ENCODE data around the gene PFAS.
"Not testable (repeated sequence)": the region's sequence is repeated elsewhere in the genome, so short reads cannot be mapped to it uniquely, and the experiment has no call there.

Gene PFAS, protein sequence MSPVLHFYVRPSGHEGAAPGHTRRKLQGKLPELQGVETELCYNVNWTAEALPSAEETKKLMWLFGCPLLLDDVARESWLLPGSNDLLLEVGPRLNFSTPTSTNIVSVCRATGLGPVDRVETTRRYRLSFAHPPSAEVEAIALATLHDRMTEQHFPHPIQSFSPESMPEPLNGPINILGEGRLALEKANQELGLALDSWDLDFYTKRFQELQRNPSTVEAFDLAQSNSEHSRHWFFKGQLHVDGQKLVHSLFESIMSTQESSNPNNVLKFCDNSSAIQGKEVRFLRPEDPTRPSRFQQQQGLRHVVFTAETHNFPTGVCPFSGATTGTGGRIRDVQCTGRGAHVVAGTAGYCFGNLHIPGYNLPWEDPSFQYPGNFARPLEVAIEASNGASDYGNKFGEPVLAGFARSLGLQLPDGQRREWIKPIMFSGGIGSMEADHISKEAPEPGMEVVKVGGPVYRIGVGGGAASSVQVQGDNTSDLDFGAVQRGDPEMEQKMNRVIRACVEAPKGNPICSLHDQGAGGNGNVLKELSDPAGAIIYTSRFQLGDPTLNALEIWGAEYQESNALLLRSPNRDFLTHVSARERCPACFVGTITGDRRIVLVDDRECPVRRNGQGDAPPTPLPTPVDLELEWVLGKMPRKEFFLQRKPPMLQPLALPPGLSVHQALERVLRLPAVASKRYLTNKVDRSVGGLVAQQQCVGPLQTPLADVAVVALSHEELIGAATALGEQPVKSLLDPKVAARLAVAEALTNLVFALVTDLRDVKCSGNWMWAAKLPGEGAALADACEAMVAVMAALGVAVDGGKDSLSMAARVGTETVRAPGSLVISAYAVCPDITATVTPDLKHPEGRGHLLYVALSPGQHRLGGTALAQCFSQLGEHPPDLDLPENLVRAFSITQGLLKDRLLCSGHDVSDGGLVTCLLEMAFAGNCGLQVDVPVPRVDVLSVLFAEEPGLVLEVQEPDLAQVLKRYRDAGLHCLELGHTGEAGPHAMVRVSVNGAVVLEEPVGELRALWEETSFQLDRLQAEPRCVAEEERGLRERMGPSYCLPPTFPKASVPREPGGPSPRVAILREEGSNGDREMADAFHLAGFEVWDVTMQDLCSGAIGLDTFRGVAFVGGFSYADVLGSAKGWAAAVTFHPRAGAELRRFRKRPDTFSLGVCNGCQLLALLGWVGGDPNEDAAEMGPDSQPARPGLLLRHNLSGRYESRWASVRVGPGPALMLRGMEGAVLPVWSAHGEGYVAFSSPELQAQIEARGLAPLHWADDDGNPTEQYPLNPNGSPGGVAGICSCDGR (N-terminal part only)

DNA sequence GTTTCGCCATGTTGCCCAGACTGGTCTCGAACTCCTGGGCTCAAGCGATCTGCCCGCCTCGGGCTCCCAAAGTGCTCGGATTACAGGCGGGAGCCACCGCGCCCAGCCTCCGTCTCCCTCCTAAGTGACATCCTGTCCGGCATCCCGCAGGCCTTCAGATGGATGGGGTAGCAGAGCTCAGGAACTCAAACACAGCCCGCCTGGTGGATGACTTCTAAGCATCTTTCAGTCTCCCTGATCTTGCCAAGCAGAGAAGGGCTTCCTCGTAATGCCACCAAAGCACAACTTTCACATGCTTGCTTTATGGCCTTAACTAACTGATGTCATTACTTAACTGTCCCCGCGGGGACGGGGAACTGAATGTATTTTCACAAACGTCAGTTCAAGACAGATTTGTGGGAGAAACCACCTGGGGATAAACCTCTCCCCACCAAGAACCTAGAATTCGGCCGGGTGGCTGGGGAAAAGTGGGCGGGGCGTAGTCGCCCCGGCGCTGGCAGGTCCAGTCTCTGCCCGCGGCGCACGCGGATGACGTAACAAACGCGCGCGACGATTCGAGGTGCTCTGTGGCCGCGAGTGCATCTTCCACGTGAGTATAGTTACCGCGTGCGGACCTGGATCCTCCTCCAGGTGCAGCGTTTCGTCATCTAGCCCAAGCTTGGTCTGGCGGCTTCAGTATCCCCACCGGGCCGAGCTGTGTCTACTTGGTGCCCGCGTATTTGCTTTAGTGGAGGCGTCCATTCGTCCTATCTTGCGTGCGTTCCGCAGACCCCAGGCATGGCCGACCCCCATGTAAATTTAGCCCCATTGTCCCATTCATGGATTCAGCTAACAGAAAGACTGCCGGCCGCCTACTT is at the start of gene PFAS:
Gene PFAS (plus strand): TSS at position 539 of the 857 bp plus-strand sequence. CDS start 4,649 bp downstream, outside the sequence.
- DNase-seq = peak; percentile 99
- ATAC-seq = peak; percentile 67

DNA sequence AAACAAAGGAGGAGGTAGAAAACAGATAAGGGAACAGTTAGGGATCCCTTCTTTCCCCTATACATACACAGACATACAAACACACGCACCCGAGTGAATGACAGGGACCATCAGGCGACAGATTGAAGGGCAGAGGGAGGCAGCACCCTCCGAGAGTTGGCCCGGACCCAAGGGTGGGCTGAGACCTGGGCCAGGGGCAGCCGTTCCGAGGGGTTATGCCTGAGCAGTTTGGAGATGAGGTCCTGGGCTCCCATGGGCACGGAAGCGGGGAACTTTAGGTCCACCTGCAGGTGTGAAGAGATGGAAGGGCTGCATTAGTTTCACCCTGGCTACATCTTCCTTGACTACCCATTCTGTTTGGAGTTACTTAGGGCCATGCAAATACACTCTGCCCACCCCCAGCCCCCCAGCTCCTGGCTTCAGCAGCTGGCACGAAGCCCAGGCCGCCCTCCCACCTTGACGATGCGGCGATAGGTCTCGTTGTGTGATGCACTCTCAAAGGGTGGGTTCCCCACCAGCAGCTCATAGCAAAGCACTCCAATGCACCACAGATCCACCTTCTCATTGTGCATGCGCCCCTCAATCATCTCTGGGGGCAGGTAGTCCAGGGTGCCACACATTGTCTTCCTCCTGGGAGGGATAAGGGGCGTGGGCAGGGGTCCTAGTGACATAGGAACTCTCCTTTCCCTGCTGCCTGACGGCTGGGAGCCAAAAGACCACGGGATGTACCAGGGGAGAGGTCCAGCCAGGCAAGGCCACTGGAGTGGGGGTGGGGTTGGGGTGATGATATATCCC is 44.1 kb upstream of the PFAS start:
- no peak for DNase-seq
- no peak for ATAC-seq

DNA sequence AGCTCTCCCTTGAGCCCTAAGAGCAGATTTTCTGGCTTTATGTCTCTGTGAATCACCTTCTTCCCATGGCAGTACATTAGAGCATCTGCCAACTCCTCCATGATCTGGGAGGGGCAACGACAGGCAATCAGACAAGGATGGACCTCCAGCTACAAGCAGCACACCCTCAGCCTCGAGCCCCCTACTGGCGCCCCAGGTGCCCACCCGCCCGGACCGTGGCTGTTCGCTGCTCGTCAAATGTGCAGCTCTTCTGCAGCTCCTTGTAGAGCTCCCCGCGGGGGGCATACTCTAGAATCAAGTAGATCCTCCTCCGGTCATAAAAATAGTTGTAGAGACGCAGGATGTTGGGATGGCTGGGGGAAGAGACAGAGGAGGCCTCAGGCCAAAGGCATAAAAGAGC is 42.6 kb upstream of the PFAS start:
- DNase-seq = no peak
- no peak for ATAC-seq

DNA sequence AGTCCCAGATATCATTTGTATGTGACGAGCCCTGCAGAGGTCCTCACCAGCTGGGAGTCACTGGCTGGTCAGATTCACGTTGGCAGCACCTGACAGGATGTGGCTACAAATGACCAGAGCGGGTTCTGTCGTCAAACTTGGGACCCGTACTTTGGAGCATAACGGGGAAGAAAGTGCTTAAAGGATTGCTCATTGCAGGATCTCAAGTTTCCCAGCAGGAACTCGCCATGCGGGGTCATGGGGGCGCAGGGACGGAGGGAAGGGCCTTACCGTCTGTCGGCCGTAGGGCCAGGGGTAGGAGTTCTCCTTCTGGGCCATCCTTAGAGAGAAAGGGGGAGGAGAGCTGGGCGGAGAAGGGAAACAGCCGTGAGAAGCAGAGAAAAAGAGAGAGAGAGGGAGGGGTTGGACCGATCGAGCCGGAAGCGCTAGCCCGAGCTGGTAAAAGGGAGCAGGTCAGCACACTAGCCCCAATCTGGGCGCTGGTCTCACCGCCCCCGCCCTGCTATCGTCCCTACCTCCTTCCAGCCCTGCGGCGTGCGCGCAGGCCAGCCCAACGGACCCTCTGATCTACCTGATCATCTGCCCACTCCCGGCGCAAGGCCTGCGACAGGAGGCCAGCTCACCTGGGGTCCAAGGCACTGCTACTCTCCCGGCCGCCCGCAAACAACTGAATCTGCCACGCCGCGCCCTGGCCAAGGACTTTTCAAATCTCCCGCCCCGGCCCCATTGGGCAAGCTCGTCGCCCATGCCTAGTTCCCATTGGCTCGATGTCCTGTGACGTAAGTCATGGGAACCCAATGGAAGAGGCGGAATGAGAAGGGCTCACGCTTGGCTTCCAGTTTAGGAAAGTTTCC is 39.0 kb upstream of the PFAS start, which contains the start of gene AURKB:
Gene AURKB (minus strand): TSS at position 669 of the 854 bp plus-strand sequence. CDS start 351 bp downstream, at position 318.
- DNase-seq = peak; percentile 94
- ATAC-seq = peak; percentile 97

DNA sequence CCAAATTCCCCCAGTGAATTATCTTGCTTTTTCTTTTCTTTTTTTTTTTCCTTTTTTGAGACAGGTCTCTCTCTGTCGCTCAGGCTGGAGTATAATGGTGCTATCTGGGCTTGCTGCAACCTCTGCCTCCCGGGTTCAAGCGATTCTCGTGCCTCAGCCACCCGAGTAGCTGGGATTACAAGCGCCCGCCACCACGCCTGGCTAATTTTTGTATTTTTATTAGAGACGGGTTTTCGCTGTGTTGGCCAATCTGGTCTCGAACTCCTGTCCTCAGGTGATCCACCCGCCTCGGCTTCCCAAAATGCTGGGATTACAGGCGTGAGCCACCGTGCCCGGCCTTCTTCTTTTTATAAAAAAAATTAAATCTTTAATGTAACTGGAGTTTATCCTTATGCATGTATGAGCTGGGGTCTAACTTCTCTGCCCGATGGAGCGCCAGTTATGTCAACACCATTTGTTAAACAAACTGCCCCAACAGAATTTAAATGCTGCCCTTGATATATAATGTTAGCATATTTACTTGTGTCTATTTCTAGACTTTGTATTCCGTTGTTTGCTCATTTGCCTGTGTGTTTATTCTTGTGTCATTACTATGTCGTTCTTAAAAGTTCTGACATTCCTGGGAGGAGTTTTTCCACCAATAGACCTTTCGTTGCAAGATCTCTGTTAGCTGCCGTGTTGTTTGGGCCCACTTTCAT is 38.2 kb upstream of the PFAS start:
- DNase-seq = peak; percentile 49
- ATAC-seq = peak; percentile 16

DNA sequence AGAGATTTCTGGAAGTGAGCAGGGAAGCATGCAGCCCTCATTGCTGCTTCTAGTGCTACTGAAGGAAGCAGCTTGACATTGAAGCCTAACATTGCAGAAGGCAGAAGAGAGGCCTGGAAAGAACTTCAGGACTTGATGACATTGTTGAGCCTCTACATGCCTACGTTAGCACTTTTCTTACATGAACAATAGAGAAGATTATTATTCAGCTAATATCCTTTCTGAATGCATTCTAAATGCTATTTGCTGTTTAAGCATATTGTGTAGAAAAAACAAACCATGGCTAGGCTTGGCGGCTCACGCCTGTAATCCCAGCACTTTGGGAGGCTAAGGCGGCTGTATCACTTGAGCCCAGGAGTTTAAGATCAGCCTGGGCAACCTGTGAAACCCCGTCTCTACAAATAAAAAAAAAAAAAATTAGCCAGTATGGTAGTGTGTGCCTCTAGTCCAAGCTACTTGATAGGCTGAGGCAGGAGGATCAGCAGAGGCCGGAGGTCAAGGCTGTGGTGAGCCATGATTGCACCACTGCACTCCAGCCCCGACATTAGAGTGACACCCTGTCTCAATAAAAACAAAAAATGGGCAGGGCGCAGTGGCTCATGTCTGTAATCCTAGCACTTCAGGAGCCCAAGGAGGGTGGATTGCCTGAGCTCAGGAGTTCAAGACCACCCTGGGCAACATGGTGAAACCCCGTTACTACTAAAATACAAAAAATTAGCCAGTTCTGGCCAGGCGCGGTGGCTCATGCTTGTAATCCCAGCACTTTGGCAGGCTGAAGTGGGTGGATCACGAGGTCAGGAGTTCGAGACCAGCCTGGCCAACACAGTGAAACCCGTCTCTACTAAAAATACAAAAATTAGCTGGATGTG is 36.5 kb upstream of the PFAS start:
- DNase-seq (no peak), ATAC-seq (no peak)

DNA sequence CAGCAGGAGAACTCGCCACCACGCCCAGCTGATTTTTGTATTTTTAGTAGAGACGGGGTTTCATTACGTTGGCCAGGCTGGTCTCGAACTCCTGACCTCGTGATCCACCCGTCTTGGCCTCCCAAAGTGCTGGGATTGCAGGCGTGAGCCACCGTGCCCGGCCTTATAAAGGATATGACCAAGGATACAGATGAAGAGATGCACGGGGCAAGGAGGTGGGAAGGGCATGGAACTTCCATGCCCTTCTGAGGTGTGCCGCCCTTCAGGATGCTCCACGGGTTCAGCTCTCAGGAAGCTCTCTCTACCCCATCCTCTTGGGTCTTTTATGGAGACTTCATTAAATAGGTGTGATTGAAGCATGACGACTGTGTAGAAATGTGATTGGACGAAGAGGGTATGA is 35.1 kb upstream of the PFAS start:
- ATAC-seq = not testable (repeated sequence)

DNA sequence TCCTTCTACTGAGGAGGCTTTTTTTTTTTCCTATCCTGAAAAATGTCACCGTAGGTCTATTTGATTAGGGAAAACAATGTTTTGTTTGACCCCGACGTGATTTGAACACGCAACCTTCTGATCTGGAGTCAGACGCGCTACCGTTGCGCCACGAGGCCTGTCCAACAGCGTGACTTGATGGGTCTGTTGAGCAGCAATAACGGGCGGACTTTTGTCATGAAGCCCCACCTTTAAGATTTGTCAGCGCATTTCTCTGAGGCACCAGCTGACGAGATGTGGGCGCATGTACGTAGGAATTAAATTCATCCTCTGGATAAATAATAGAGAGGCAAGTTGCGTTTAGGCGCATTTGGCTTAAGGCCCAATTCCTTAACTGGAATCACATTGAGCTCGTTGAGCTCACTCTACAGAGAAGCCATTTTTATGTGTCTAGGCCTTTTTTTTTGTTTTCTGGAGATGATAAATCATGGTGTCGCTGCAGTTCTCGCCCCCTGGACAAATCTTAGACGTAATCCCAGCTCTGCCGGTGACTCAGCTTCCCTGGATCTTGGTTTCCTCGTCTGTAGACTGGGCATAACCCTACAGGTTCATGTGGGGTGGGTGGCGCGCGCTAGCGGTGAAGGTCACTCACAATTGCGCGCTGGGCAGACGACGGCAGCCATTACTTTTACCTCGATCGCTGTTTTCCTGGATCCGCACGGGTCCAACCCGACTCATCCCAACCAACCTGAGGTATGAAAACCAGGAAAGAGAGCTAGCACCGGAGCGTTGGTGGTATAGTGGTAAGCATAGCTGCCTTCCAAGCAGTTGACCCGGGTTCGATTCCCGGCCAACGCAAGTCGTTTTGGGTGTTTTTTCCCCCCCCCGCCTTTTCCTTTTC is 28.1 kb upstream of the PFAS start:
- DNase-seq (peak; percentile 91), ATAC-seq (peak; percentile 28)

More for the DNA sequence above, 35.1 kb upstream of the PFAS start:
- DNase-seq = not testable (repeated sequence)

DNA sequence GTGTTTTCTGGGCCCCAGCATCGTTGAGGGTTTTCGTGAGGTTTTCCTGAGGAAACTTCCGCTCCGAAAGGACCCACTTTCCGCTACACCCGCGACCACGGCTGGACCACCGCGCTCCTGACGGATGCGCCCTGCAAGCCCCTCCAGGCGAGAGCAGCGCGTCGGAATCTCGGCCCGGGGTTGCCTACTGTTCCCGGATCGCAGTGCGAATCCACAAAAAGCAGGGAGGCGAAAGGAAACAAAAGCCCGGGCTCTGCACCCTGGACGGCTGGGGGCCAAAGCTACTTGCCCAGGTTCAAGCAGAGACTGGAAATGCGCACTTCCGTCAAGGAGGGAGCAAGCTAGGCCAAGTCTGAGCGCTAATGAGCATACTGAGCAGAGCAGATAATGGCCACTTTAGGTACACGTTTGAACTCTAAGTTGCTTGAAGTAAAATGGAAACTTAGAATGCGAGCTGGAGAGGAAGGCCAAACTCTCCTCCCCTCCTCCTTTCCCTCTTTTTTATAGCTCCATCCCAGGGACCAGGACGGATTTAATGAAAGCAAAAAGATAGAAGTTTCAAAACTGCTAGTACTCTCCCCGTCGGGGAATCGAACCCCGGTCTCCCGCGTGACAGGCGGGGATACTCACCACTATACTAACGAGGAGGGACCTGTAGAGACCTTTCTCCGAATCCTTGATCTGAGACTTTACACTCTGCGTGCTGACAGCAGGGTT is 27.3 kb upstream of the PFAS start:
- ATAC-seq (peak; percentile 51), DNase-seq (peak; percentile 89)

DNA sequence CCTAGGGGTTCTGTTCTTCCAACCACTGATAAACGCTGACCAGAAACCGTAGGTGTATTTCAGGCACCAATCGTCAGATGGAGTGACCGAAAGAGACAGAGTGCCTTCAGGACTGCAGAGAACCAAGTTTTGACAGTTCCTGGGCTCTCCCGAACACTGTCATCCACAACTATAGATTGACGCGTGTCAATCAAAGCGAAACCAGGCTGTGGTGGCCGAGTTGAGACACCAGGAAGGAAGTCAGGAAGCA is 26.8 kb upstream of the PFAS start:
- ATAC-seq (peak; percentile 33), DNase-seq (no peak)

DNA sequence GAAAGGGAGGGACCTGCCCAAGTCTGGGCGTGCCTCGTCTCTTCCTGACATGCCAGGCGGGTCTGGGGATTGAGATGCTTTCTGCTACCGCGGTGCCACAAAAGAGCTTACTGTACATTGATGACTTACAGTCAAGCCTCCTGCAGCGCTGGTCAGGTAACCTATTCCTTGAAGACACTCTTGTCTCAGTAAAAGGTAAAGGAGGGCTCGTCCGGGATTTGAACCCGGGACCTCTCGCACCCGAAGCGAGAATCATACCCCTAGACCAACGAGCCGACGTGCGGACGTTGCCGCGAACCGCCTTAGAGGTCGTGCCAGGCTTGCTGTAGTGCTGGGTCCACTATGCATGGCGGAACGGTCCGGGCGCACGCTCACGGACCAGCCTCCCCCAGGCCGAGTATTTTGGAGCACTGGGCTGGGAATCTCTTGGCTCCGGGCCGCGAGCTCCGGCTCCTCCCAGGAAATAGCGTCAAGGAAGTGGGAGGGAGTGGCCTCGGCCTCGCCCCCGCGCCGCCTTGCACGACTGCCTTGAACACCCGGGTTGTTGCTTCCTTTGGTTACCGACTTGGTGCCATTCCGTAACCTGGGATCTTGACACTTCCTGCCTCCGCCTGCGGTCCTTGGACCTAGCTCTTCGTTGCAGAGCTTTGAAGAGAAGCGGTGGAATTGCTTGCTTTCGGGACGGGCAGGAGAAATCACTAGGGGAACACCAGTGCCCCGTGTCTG is 26.3 kb upstream of the PFAS start:
- DNase-seq (peak; percentile 91), ATAC-seq (peak; percentile 45)

DNA sequence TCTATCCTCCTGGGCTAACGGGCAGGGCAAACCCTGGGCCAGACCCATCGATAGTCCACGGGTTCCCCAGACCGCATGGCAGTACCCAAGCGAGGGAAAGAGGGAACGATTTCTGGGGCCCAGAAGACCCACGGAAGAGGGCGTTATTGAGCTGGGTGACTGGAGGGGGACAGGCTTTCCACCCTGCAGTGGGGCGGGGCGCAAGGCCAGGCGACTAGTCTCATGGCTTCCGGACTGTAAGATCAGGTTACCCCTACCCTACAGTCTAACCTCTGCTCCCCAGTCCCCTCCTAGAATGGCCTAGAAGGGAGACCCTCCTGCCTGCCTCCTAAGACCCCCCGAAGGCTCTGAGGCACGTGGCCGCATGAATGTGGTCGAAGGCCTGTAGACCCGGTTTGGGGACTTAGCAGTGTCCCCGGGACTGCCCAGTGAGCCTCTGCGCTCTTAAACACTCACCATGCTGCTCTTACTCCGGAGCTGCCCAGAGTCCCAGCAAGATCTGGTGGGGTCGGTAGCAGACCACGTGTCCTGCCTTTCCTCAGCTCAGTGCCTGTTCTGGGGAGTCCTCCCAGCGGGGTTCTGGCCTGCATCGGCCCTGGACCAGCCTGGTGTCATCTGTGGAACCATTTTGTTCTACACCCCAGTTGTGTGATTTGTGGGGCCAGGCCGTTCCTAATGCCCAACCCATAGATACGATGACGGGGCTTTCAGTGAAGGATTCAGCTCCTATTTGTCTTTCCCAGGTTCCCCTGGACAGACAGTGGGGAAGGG is 25.5 kb upstream of the PFAS start:
- peak; percentile 2 for ATAC-seq
- peak; percentile 72 for DNase-seq

DNA sequence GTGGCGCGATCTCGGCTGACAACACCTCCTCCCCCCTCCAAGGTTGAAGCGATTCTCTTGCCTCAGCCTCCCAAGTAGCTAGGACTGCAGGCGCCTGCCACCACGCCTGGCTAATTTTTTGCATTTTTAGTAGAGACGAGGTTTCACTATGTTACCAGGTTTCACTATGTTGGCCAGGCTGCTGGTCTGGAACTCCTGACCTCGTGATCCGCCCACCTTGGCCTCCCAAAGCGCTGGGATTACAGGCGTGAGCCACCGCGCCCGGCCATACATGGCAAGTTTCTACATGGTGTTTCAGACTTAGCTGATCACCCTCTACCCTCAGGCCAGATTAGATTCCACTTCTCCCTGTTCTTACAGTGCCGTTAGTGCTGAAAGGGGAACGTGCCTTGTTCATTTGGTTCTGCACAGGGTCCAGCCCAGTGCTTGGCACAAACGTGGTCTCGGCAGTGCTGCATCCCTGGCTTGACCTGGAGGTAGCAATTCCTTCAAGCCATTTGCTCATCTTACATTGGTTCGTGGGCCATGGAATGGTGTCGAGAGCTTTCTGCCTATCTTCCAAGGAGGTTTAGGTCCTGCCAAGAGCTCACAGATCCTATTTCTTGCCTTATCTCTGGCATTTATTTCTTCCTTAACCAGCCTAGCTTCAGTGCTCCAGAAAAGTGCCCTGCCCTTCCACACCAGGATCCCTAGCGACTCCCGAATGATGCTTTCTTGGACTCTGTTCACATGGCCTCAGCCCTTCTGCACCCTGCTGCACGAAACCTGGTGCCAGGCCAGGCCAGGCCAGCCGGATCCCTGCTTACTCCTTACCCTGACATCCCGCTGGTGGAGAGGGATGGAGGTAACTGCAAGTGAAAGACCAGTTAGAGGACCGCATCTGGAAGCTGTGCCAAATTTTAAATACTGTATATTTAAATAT is 23.9 kb upstream of the PFAS start:
- no peak for ATAC-seq
- no peak for DNase-seq

Measured in stimulated activated naive CD8-positive, alpha-beta T cell treated with anti-CD3 and anti-CD28 coated beads, Interleukin-15, Interleukin-2, amounts not matched to agents 100 U/mL and 50 U/mL, for 24 hours (primary cell).